K562 (cell line): ENCODE measurements around the gene OGFR. TPM values are rescaled to one million over a fixed set of nuclear protein-coding genes. Genes with fewer than 3 reads are reported as not detected.

Source experiments
- ATAC-seq: fragments of 200-7000 bp; cut with Tn5 transposase; 3 replicates; pipeline ENCODE4 v1.9.1; 2020; ENCODE audit warnings: moderate library complexity
- BruUV-seq: library from RNA; stranded (reverse); fragments of 400-500 nt; replicated peaks from 2 replicates; lab custom pipeline; 2021; lab: Mats Ljungman, UMichigan
- CTCF ChIA-PET: fragments of 300-600 bp; formaldehyde crosslinking; extraction: SDS; loops from one replicate; lab custom pipeline; 2021; ENCODE audit warnings: low intra/inter-chr PET ratio; lab: Yijun Ruan, JAX
- POLR2A ChIA-PET: fragments of 300-600, 350-650 bp; sonication (Branson Sonifier 250); formaldehyde crosslinking; extraction: SDS; loops from one replicate; lab custom pipeline; 2021; ENCODE audit warnings: antibody characterized with exemption, inconsistent platforms; lab: Yijun Ruan, JAX
- DNase-seq, 4 experiments: peaks; one replicate each; pipeline versions ENCODE4 v3.0.0 to v3.0.0-alpha.2; 2011 to 2018; ENCODE audit warnings: low spot score in 3 of 4, mixed read lengths in 3 of 4; ENCODE audit errors: extremely low read depth in 1 of 4
- FAIRE-seq: peaks from 2 replicates; lab custom pipeline; 2011; peaks lifted over from hg19 to GRCh38; lab: Jason Lieb, UNC
- H2AFZ ChIP-seq: 2 replicates; pipeline ENCODE4 v1.6.0; 2011; ENCODE audit warnings: low read depth, low read length, control low read depth, inconsistent platforms
- H3K27ac ChIP-seq: fragments of 200-600 bp; 3 replicates; pipeline ENCODE4 v1.8.0; 2011; ENCODE audit warnings: low read depth, mild to moderate bottlenecking, control low read depth, inconsistent platforms, low read length, moderate library complexity, mixed read lengths; ENCODE audit errors: extremely low read depth
- H3K27me3 ChIP-seq, 2 experiments: fragments of 300-600 bp in 1 of 2; 2 replicates in 1 of 2; 3 replicates in 1 of 2; pipeline versions ENCODE4 v1.6.0 to v1.8.0; 2011; ENCODE audit warnings: inconsistent platforms in 2 of 2, low read length in 2 of 2, mild to moderate bottlenecking in 1 of 2, mixed read lengths in 1 of 2, moderate library complexity in 1 of 2; ENCODE audit not compliant: control insufficient read depth in 2 of 2, insufficient read depth in 2 of 2
- H3K36me3 ChIP-seq: fragments of 300-600 bp; 3 replicates; pipeline ENCODE4 v1.8.0; 2011; ENCODE audit warnings: mild to moderate bottlenecking, low read length, inconsistent platforms; ENCODE audit not compliant: control insufficient read depth, insufficient read depth
- H3K4me1 ChIP-seq, 2 experiments: fragments of 200-600 bp in 1 of 2; replicated peaks in 1 of 2; 2 replicates in 1 of 2; 3 replicates in 1 of 2; pipeline versions ENCODE4 v1.5.1 to v1.8.0; 2011; ENCODE audit warnings: inconsistent platforms in 2 of 2, low read length in 2 of 2, mild to moderate bottlenecking in 1 of 2, mixed read lengths in 1 of 2, moderate library complexity in 1 of 2; ENCODE audit not compliant: control insufficient read depth in 2 of 2, insufficient read depth in 2 of 2
- H3K4me2 ChIP-seq: 2 replicates; pipeline ENCODE4 v1.6.1; 2011; ENCODE audit warnings: low read length, control low read depth, inconsistent platforms, mixed read lengths; ENCODE audit not compliant: insufficient read depth
- H3K4me3 ChIP-seq: fragments of 200-600 bp; sonication (generic), shearing (Covaris generic); 2 replicates; pipeline ENCODE4 v1.5.1; 2016; ENCODE audit warnings: control low read depth, inconsistent platforms
- H3K79me2 ChIP-seq: fragments of 200-600 bp; 3 replicates; pipeline ENCODE4 v1.8.0; 2011; ENCODE audit warnings: low read length, inconsistent platforms; ENCODE audit not compliant: control insufficient read depth, insufficient read depth
- H3K9ac ChIP-seq, 2 experiments: 2 replicates each; pipeline versions ENCODE4 v1.6.0 to v1.6.1; 2011; ENCODE audit warnings: low read depth in 2 of 2, low read length in 2 of 2, control low read depth in 1 of 2, inconsistent platforms in 1 of 2, mild to moderate bottlenecking in 1 of 2, mixed read lengths in 1 of 2; ENCODE audit not compliant: insufficient read depth in 1 of 2
- H3K9me1 ChIP-seq: one replicate; pipeline ENCODE4 v1.6.0; 2011; ENCODE audit warnings: inconsistent platforms, mild to moderate bottlenecking, low read length, moderate library complexity; ENCODE audit not compliant: control insufficient read depth, insufficient read depth
- H3K9me3 ChIP-seq: replicated peaks from 2 replicates; pipeline ENCODE4 v1.5.1; 2011; ENCODE audit warnings: low read depth, low read length, inconsistent platforms; ENCODE audit not compliant: control insufficient read depth, insufficient read depth
- H4K20me1 ChIP-seq: replicated peaks from 2 replicates; pipeline ENCODE4 v1.6.1; 2011; ENCODE audit warnings: low read length, inconsistent platforms, mixed read lengths; ENCODE audit not compliant: control insufficient read depth, insufficient read depth
- ATF4 ChIP-seq: fragments of 450-650 bp; formaldehyde crosslinking; IDR thresholded peaks from 2 replicates; pipeline ENCODE4 v1.4.0; 2022; ENCODE audit warnings: mild to moderate bottlenecking, moderate library complexity
- CBX8 ChIP-seq: fragments of 200-600 bp; sonication (generic); IDR thresholded peaks from 2 replicates; pipeline ENCODE4 v1.6.1; 2012; ENCODE audit warnings: borderline replicate concordance, mixed run types, low read depth, mild to moderate bottlenecking, moderate library complexity, mixed read lengths, low read length, control low read depth, inconsistent platforms; ENCODE audit not compliant: poor library complexity, severe bottlenecking; ENCODE audit errors: extremely low read depth
- KDM1A ChIP-seq, 2 experiments: fragments of 450-650 bp; IDR thresholded peaks; 2 replicates each; pipeline ENCODE4 v1.6.1; 2016; ENCODE audit warnings: mild to moderate bottlenecking in 2 of 2
- MXI1 ChIP-seq: IDR thresholded peaks from 2 replicates; pipeline ENCODE4 v1.6.1; 2011; ENCODE audit warnings: low read depth, mild to moderate bottlenecking, improper control_type of control experiment, low read length
- WGBS: fragments of 100-300 bp; shearing (Covaris generic); methylation state at CpG from one replicate; pipeline ENCODE4 v1.1.6; 2016; ENCODE audit warnings: low coverage, mixed read lengths; ENCODE audit not compliant: insufficient coverage; ENCODE audit errors: missing lambda C conversion rate; 5-methylcytosine and 5-hydroxymethylcytosine counted together
- in situ Hi-C: fragments of 300-500 bp; cut with MboI; formaldehyde crosslinking; loops from 4 replicates; pipeline ENCODE4 v1.15.0; 2018; ENCODE audit warnings: inconsistent platforms, mixed read lengths
- intact Hi-C: fragments of 100-400 bp; cut with micrococcal nuclease; formaldehyde crosslinking; loops from 2 replicates; pipeline ENCODE4 v1.14.2; 2022
- polyA plus RNA-seq, 8 experiments: library from polyadenylated mRNA; depleted of rRNA in 4 of 8; stranded (reverse) in 5 of 8; unstranded in 3 of 8; fragments of >200 nt; fragmentation: Nextera tagmentation in 2 of 8; fragmentation: Illumina TruSeq in 1 of 8; extraction: Ambion mirVana in 2 of 8; extraction: Trizol in 1 of 8; gene quantifications; 2 replicates each; pipeline versions ENCODE4 v1.2.1 to v1.2.3, GENCODE V29; 2011 to 2014; ENCODE audit warnings: inconsistent platforms in 1 of 8, missing spikeins in 1 of 8
- total RNA-seq, 7 experiments: library from RNA; depleted of rRNA in 6 of 7; stranded (reverse); fragments of >200 nt in 6 of 7; fragmentation: Illumina TruSeq in 2 of 7; extraction: Trizol in 2 of 7; gene quantifications; 2 replicates each; pipeline versions ENCODE4 v1.2.1 to v1.2.3, GENCODE V29; 2011 to 2021; ENCODE audit warnings: low replicate concordance in 1 of 7

The OGFR gene
- total and polyA plus RNA-seq, 9 of the 15 experiments (the other 6 are each of a cell fraction or from before 2014, with no cell fraction given) = 0.39 to 56.3 (median 17.5) TPM

DNA sequence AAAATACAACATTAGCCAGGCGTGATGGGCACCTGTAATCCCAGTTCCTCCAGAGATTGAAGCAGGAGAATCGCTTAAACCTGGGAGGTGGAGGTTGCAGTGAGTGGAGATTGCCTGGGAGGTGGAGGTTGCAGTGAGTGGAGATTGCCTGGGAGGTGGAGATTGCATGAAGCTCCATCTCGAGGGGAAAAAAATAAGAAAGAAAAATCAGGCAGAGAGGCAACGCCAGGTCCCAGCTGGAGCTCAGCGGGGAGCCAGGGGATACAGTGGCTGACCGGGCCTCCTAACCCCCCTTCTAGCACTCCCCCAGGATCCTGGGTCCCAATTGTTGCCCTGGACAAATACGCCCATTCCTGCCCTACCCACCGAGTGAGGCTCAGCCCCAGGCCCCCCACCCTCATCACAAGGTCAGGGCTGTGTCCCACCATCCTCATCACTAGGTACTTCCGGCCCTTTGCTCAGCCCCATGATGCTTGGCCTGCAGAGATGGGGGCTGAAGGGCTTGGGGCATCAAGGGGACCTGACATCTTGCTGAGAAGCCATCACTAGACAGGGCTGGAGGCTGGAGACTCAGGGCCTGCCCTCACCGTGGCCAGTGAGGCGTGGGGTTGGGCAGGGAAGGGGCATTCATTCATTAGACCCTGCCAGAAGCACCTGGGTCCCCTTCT, 1.9 kb downstream of the OGFR start:
- TF ChIP-seq MXI1 (no peak), ATF4 (no peak), KDM1A (IDR thresholded peaks at IDR 0.05) (peak; percentile 28 to 48; a peak in 2 of 4 replicates), CBX8 (no peak)
- TF ChIP-seq, all 486 proteins: peak for 1

More for the DNA sequence above, 1.9 kb downstream of the OGFR start:
- H3K9me3 ChIP-seq = no peaks in the 10 kb centered on the region
- peaks cover 25% of the 10 kb centered on the region for H3K79me2 ChIP-seq
- FAIRE-seq (no peak), DNase-seq (no peak), ATAC-seq (no peak)
- H3K27me3 ChIP-seq = no peaks in the 10 kb centered on the region
- peaks cover 46% of the 10 kb centered on the region; the same call in 2 of the 3 replicates for H3K36me3 ChIP-seq
- no peak overlapping the region for H2AFZ ChIP-seq
- intact Hi-C loops = loop anchor here (5.0 kb wide), 2 partner anchors 139 to 184 kb away; no protein-coding TSS in a partner anchor
- peak overlapping the region; percentile 71; the same call in 1 of the 2 replicates for H3K4me2 ChIP-seq
- H3K4me3 ChIP-seq = no peak overlapping the region
- POLR2A ChIA-PET = interaction anchor here (0.6 kb wide), 1 partner anchor 17 kb away, joined by 3 read pairs; no protein-coding TSS in a partner anchor
- peaks cover 4% of the 10 kb centered on the region for H4K20me1 ChIP-seq
- WGBS = 52% methylated on average over 8 of the region's 11 CpGs
- BruUV-seq = TSS peak; percentile 49
- peak overlapping the region in 1 of 2 experiments; percentile 98; a peak in 3 of 4 replicates for H3K9ac ChIP-seq
- CTCF ChIA-PET = interaction anchor here (0.7 kb wide), 1 partner anchor 306 kb away, joined by 4 read pairs; no protein-coding TSS in a partner anchor
- in situ Hi-C loops = loop anchor here (10.0 kb wide), 1 partner anchor 312 kb away; no protein-coding TSS in a partner anchor
- no peaks in the 10 kb centered on the region for H3K9me1 ChIP-seq
- H3K27ac ChIP-seq = no peak overlapping the region
- peaks cover 11 to 59% of the 10 kb centered on the region in 2 experiments for H3K4me1 ChIP-seq
